T1000 (cell line): ENCODE data around the gene TMIGD1.
A peak's percentile ranks its signal among the peaks of the same experiment; 100 is the strongest.

ENCODE experiments used
- DNase-seq: peaks from one replicate; lab custom pipeline; 2025; ENCODE audit warnings: mixed read lengths; lab: John Stamatoyannopoulos, UW

The TMIGD1 gene

GRCh38 chr17:30290696-30291542 lies 42.9 kb downstream of the TMIGD1 start:
- DNase-seq, result peak; percentile 56

- no peak for DNase-seq
Measured at GRCh38 chr17:30290077-30290476, 43.8 kb downstream of the TMIGD1 start.

GRCh38 chr17:30279156-30279555 lies 54.7 kb downstream of the TMIGD1 start:
- DNase-seq, result no peak

DNA sequence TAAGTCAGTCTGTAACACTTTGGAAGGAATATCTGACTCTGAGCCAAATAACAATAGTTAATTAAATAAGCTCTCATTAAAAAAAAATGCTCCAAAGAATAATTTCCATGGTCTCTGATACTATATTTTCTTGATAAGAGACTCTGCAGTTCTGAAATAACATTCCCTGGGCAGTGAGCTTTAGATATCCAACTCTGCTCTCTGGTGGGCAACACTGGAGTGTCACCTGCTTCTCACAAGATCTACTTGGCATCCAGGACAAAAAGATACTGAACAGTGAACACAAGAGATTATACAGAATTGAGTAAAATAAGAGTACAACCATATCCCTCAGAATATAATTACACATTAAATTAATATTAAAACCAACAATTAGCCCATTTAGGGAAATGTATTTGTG lies 55.8 kb downstream of the TMIGD1 start:
- no peak for DNase-seq

DNA sequence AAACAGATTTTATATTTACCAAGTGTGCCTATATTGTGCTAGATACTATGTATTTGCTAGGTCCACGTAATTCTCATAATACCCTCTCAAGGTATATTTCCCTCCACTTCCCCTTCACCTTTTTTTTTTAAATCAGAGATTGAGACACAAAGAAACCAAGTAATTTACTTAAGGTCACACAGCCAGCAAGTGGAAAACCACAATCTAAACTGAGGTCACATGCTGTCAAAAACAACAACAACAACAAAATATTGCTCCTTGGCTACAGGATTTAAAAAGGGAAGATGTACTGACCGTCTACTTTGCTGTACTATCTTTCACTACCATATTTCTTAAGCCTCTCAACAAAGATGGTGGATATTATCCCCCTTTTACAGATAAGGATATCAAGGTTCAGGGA lies 57.9 kb downstream of the TMIGD1 start:
- DNase-seq, result no peak

GRCh38 chr17:30274887-30275286 lies 59.0 kb downstream of the TMIGD1 start:
- no peak for DNase-seq

DNA sequence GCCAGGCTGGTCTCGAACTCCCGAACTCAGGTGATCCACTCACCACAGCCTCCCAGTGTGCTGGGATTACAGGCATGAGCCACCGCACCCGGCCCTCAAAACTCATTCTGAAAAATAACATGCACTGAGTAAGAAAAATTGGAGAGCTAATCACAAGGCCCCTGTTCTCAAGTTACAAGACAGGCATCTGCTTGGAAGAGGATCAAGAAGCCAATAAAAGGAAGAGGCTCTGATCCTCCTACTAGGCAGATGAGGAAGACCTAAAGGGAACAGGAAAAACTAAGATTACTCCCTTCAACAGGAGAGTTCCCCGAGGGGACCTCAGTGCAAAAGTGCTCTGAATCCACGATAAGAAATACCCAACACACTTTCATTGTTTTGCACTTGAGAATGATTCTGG lies 60.5 kb downstream of the TMIGD1 start:
- DNase-seq, result no peak

- no peak for DNase-seq
Measured at GRCh38 chr17:30271102-30271501, 62.8 kb downstream of the TMIGD1 start.

DNA sequence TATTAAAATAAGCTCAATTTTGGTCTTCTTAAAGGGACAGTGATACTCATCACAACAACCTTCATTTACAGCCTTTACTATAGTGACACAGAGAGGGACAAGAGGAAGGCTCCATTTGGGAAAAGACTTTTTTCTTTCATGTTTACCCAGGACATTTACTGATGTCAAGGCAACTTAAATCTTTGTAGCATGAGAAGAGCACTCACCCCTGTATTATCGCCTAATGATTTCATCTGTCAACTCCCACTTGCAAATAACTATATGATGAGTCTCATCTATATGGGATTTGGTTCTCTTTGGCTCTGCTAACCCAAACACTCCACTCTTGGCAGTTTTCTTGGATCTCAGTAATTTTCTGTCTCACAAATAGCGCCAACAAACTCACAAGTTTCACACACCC lies 66.2 kb downstream of the TMIGD1 start:
- DNase-seq, result no peak
